22Rv1 (cell line): ENCODE results near the gene FAM25G.

Experiments
- H3K27ac ChIP-seq: fragments of 450-650 bp; 2 replicates; pipeline ENCODE4 v1.5.1; 2017
- ZFX ChIP-seq: fragments of 450-650 bp; IDR thresholded peaks from 2 replicates; pipeline ENCODE4 v1.6.1; 2017; ENCODE audit warnings: antibody characterized with exemption, borderline replicate concordance
- TF ChIP-seq, protein P1 (sequence below): fragments of 450-650 bp; IDR thresholded peaks from 2 replicates; pipeline ENCODE4 v1.5.1; 2017; ENCODE audit warnings: mild to moderate bottlenecking

The FAM25G gene

DNA sequence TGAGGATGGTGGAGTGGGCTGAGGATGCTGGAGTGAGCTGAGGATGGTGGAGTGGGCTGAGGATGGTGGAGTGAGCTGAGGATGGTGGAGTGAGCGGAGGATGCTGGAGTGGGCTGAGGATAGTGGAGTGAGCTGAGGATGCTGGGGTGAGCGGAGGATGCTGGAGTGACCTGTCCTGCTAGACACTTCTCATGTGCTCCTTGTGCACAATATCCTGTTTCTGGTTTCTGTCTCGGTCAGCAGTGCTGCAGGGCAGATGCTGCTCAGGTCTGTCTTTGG is 36.8 kb downstream of the FAM25G start:
- TF ChIP-seq, protein P1, sequence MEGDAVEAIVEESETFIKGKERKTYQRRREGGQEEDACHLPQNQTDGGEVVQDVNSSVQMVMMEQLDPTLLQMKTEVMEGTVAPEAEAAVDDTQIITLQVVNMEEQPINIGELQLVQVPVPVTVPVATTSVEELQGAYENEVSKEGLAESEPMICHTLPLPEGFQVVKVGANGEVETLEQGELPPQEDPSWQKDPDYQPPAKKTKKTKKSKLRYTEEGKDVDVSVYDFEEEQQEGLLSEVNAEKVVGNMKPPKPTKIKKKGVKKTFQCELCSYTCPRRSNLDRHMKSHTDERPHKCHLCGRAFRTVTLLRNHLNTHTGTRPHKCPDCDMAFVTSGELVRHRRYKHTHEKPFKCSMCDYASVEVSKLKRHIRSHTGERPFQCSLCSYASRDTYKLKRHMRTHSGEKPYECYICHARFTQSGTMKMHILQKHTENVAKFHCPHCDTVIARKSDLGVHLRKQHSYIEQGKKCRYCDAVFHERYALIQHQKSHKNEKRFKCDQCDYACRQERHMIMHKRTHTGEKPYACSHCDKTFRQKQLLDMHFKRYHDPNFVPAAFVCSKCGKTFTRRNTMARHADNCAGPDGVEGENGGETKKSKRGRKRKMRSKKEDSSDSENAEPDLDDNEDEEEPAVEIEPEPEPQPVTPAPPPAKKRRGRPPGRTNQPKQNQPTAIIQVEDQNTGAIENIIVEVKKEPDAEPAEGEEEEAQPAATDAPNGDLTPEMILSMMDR = no peak
- TF ChIP-seq ZFX = no peak
- H3K27ac ChIP-seq = no peak overlapping the region

DNA sequence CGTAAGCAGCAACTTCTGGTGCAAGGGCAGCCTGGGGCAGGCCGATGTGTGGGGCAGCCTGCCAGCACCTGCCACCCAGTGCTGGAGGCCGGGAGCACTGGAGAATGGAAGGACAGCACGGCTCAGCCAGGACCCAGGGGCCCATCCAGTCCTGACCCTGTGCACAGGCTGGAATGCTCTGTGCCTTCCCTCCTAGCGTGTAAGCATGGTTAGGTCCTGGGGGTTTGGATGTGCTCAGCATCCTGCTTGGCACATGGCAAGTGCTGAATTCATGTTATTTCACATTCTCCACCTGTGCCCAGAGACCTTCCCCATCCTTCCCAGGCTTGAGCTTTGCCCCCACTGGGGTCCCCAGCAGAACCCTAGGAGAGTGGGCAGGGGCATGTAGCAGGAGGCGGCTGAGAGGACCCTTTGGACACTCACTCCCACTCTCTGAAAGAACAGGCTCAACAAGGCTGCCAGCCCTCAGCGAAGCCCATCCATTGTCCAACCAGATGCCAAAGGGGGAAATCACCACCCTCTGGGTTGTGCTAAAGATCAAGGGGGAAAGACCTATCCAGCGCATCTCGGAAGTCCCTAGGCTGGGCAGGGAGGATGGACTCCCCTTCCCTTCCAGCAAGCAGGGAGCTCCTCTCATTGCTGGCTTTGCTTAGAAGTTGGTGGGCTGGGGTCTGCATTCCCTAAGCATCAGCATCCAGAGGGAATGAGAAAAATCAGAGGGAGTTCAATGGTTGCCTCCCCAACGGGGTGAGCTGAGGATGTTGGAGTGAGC is 37.3 kb downstream of the FAM25G start:
- no peak for TF ChIP-seq ZFX
- TF ChIP-seq, protein P1 = no peak
- H3K27ac ChIP-seq = no peak overlapping the region

DNA sequence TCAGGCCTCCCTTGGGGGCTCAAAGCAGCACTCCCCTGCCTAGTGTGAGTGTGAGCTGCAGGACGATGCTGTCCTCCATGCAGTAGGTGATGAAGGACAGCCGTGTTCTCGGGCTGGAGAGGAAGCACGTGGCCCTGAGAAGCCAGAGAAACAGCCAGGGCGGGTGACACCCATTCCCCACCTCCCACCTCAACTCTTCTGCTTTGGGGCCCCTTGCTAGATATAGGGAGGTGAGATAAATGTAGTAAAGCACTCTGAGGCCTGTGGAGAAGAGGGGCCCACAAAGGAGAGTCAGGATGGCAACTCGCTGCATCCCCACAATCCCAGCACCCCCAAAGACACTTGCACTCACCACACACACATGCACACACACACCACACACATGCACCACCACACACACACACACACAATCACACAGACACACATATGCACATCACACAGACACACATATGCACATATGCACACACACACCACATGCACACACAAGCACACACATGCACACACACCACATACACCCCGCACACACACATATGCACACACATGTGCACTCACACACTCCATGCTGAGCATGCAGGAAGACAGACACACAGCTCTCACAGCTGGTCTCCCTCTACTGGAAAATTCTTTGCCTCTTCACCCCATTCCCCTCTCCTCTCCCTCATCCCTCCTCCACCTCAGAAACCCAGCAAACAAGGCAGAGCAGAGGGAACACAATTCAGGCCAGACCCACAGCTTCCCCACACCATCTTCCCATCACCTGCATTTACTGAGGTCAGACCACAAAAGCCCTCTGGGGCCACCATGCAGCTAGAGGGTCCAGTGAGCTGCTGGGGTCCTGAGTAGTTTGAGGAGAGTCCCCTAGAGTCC is 38.1 kb downstream of the FAM25G start:
- H3K27ac ChIP-seq = no peak overlapping the region
- TF ChIP-seq ZFX = no peak
- TF ChIP-seq, protein P1 = no peak

DNA sequence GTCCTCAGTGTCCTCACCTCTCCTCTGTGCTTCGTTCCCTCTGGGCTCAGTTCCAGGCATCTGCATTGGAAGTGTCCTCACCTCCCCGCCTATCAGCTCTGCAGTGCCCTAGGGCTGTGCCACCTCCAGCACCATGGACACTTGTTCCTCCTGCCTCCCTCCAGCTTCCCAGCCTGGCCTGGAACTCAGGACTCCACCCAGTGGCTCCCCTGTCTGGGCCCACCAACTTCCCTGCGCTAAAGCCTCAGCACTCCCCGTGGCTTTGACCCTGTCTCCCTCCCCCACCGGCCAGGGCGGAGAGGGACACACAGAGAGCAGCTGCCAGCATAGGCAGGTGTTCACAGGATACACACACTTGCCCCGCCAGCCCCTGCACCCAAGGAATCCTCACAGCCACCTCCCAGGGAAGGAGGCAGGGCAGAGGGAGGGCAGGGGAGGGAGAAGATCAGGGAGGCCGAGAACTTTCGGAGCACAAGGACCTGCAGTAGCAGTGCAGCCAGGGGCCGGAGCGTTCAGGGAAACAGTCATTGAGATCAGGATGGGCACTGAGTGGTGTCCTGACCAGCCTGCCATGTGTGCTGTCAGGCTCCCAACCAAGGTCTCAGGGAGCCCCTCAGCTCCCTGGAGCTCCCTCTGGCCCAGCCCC is 38.9 kb downstream of the FAM25G start:
- TF ChIP-seq ZFX = no peak
- TF ChIP-seq, protein P1 = no peak
- H3K27ac ChIP-seq = no peak overlapping the region

DNA sequence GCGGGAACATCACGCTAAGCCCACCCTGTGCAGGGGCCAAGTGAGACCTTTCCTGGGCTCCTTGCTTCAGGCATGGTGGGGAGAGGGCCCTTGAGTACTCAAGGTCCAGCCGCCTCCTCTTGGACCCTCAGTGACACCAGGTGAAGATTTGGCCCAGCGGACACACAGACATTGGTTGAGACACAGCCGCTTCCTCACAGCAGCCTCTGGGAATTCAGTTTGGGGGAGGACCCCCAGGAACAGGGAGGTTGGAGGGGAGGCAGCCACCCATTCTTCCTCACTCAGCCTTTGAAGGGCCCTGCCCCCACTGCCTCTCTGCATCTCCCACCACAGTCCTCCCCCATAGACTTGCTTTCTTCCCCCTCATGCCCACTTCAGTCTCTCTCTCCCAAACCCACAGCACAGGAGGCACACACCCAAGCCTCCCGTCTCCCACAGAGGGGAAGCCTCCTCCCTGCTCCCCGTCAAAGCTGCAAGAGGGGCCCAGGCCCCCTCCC is 39.5 kb downstream of the FAM25G start:
- H3K27ac ChIP-seq = no peak overlapping the region
- TF ChIP-seq ZFX = no peak
- TF ChIP-seq, protein P1 = no peak

DNA sequence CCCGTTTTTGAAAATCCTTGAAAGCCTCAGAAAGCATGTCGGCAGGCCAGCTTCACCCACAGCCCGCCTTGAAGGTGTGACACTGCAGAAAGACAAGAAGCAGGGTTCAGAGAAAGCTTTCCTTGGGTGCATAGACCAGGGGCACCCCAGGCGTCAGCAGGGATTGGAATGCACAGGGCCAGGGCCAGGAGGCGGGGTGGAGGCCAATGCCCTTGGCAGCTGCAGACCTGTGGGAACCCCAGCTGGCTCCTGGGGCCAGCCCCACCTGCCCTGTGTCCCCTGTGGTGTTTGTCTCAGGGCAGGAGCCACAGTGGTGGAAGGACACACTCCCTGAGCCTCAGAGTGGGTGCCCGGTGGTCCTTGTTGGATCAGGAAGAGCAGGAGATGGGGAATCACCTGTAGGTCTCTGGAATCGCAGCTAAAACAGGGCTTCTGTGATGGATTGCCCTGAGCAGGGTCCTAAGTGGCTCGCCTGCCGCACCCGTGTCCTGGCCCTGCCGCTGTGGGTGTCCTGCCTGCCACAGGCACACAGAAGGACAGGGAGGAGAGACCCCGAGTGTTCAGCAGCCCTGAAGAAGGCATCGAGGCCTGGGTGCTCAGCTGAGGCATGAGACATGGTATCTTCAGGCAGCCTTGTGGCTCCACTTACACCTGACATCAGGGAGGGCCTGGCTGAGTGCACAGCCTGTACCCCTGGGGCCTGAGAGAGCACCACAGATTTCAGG is 40.1 kb downstream of the FAM25G start:
- H3K27ac ChIP-seq = no peak overlapping the region
- TF ChIP-seq ZFX = no peak
- TF ChIP-seq, protein P1 = no peak
